HEK293 (cell line): ENCODE results near the gene EVA1C.

Source experiments
- GLI4 ChIP-seq: fragments of 450-650 bp; formaldehyde crosslinking; IDR thresholded peaks from 2 replicates; pipeline ENCODE4 v1.5.1; 2016; ENCODE audit warnings: missing biosample characterization, missing genetic modification characterization
- KLF16 ChIP-seq: fragments of 450-650 bp; formaldehyde crosslinking; IDR thresholded peaks from 2 replicates; pipeline ENCODE4 v1.5.1; 2017; ENCODE audit warnings: missing biosample characterization, missing genetic modification characterization
- SP2 ChIP-seq: fragments of 450-650 bp; formaldehyde crosslinking; IDR thresholded peaks from 2 replicates; pipeline ENCODE4 v1.5.1; 2016; ENCODE audit warnings: missing biosample characterization, missing genetic modification characterization
- ZNF423 ChIP-seq: fragments of 450-650 bp; formaldehyde crosslinking; IDR thresholded peaks from 2 replicates; pipeline ENCODE4 v1.5.1; 2016; ENCODE audit warnings: missing biosample characterization, missing genetic modification characterization
- ZNF585B ChIP-seq: fragments of 450-650 bp; formaldehyde crosslinking; IDR thresholded peaks from 2 replicates; pipeline ENCODE4 v1.5.1; 2016; ENCODE audit warnings: missing biosample characterization, missing genetic modification characterization
- TF ChIP-seq, protein P1 (sequence below): fragments of 450-650 bp; formaldehyde crosslinking; IDR thresholded peaks from 2 replicates; pipeline ENCODE4 v1.5.1; 2016; ENCODE audit warnings: missing biosample characterization, missing genetic modification characterization

DNA sequence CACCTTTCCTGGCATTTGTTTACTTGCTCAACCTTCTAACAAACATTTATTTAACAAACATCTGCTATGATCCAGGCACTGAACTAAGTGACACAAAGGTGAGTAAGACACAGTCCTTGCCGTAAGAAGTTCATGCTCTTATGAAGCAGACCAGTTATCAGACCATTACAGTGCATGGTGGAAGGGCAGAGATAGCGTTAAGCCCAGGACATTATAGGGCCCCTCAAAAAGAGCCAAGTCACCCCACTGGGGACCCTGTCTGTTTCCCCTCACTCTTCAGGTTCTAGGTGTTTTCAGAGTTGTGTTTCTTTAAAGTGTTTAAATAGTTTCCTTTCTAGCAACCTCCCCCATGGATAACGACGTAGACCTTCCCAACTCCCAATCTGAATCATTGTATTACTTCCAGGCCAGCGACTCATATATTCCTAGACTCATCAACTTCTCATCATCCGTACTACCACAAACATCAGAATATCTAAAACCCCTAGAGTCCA lies 133.5 kb downstream of the EVA1C start:
- TF ChIP-seq, protein P1, sequence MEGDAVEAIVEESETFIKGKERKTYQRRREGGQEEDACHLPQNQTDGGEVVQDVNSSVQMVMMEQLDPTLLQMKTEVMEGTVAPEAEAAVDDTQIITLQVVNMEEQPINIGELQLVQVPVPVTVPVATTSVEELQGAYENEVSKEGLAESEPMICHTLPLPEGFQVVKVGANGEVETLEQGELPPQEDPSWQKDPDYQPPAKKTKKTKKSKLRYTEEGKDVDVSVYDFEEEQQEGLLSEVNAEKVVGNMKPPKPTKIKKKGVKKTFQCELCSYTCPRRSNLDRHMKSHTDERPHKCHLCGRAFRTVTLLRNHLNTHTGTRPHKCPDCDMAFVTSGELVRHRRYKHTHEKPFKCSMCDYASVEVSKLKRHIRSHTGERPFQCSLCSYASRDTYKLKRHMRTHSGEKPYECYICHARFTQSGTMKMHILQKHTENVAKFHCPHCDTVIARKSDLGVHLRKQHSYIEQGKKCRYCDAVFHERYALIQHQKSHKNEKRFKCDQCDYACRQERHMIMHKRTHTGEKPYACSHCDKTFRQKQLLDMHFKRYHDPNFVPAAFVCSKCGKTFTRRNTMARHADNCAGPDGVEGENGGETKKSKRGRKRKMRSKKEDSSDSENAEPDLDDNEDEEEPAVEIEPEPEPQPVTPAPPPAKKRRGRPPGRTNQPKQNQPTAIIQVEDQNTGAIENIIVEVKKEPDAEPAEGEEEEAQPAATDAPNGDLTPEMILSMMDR (tag by site-specific recombination), result no peak
- TF ChIP-seq KLF16 (tag by site-specific recombination) (no peak), ZNF585B (no peak), SP2 (tag by site-specific recombination) (no peak), ZNF423 (no peak), GLI4 (tag by site-specific recombination) (no peak)
